Measurements from ENCODE around the gene FAM83C. TPM values are rescaled to one million over a fixed set of nuclear protein-coding genes. Genes with fewer than 3 reads are reported as not detected.

FAM83C gene
- total RNA-seq, 1 experiment from 2014 or later: not detected

GRCh38 chr20:35302421-35303335, 10.5 kb upstream of the FAM83C start:
- no TSS peak for BruUV-seq (replicated peaks)
- ChIA-PET CTCF (interaction anchor here (0.5 to 16.2 kb wide), 38 partner anchors 9 to 1442 kb away, joined by 3 to 374 read pairs (median 4); partner anchors contain the start of genes CEP250, EDEM2, EIF6 and FAM83C), POLR2A (interaction anchor here (0.7 to 13.4 kb wide), 12 partner anchors 13 to 169 kb away, joined by 3 to 468 read pairs (median 78); partner anchors contain the start of genes CEP250, EDEM2, EIF6 and GDF5)
- Mint-ChIP-seq H3K4me3 (ENCODE audit: unreplicated experiment) (no peak overlapping the region), H3K4me1 (ENCODE audit: insufficient read depth, unreplicated experiment) (peaks cover 59% of the 10 kb centered on the region), H3K9me3 (ENCODE audit: unreplicated experiment) (no peaks in the 10 kb centered on the region), H3K27me3 (ENCODE audit: insufficient read depth, unreplicated experiment) (no peaks in the 10 kb centered on the region), H3K36me3 (ENCODE audit: insufficient read depth, unreplicated experiment) (no peaks in the 10 kb centered on the region), H3K27ac (ENCODE audit: low read depth, unreplicated experiment) (peak overlapping the region; percentile 94)
- no peak for TF ChIP-seq CTCF (IDR thresholded peaks at IDR 0.05; ENCODE audit: unreplicated experiment)
- no peak for DNase-seq (ENCODE audit: unreplicated experiment)
- intact Hi-C loops (cut with micrococcal nuclease): loop anchor here (1.0 kb wide), 1 partner anchor 145 kb away; no protein-coding TSS in a partner anchor

GRCh38 chr20:35301426-35301825, 9.2 kb upstream of the FAM83C start:
- peaks cover 47% of the 10 kb centered on the region for H3K4me1 Mint-ChIP-seq (ENCODE audit: insufficient read depth, unreplicated experiment)

GRCh38 chr20:35300469-35301262, 8.4 kb upstream of the FAM83C start:
- no peak overlapping the region for H3K27ac Mint-ChIP-seq (ENCODE audit: low read depth, unreplicated experiment)
- no TSS peak for BruUV-seq (replicated peaks)
- no peak for TF ChIP-seq CTCF (IDR thresholded peaks at IDR 0.05; ENCODE audit: unreplicated experiment)
- no peak for DNase-seq (ENCODE audit: unreplicated experiment)
- intact Hi-C loops (cut with micrococcal nuclease): no loop called here
- no peaks in the 10 kb centered on the region for H3K27me3 Mint-ChIP-seq (ENCODE audit: insufficient read depth, unreplicated experiment)
- ChIA-PET CTCF (interaction anchor here (0.6 to 16.2 kb wide), 7 partner anchors 10 to 156 kb away, joined by 3 to 374 read pairs (median 3); partner anchors contain the start of gene GDF5), POLR2A (interaction anchor here (0.7 to 13.4 kb wide), 10 partner anchors 9 to 154 kb away, joined by 3 to 253 read pairs (median 5); partner anchors contain the start of genes EDEM2, EIF6, GDF5 and UQCC1)
- H3K9me3 Mint-ChIP-seq (ENCODE audit: unreplicated experiment): no peaks in the 10 kb centered on the region
- no peaks in the 10 kb centered on the region for H3K36me3 Mint-ChIP-seq (ENCODE audit: insufficient read depth, unreplicated experiment)
- no peak overlapping the region for H3K4me3 Mint-ChIP-seq (ENCODE audit: unreplicated experiment)
- H3K4me1 Mint-ChIP-seq (ENCODE audit: insufficient read depth, unreplicated experiment): peaks cover 39% of the 10 kb centered on the region

More at GRCh38 chr20:35301426-35301825, 9.2 kb upstream of the FAM83C start:
- BruUV-seq (replicated peaks): no TSS peak
- H3K36me3 Mint-ChIP-seq (ENCODE audit: insufficient read depth, unreplicated experiment): no peaks in the 10 kb centered on the region
- H3K4me3 Mint-ChIP-seq (ENCODE audit: unreplicated experiment): no peak overlapping the region
- no peak overlapping the region for H3K27ac Mint-ChIP-seq (ENCODE audit: low read depth, unreplicated experiment)
- ChIA-PET CTCF (interaction anchor here (0.5 to 16.2 kb wide), 8 partner anchors 13 to 152 kb away, joined by 3 to 374 read pairs (median 30); partner anchors contain the start of genes EIF6 and GDF5), POLR2A (interaction anchor here (0.6 to 13.4 kb wide), 14 partner anchors 8 to 154 kb away, joined by 3 to 468 read pairs (median 6); partner anchors contain the start of genes EDEM2, EIF6, GDF5 and MMP24OS)
- TF ChIP-seq CTCF (IDR thresholded peaks at IDR 0.05; ENCODE audit: unreplicated experiment): no peak
- intact Hi-C loops (cut with micrococcal nuclease): no loop called here
- no peak for DNase-seq (ENCODE audit: unreplicated experiment)
- no peaks in the 10 kb centered on the region for H3K9me3 Mint-ChIP-seq (ENCODE audit: unreplicated experiment)
- no peaks in the 10 kb centered on the region for H3K27me3 Mint-ChIP-seq (ENCODE audit: insufficient read depth, unreplicated experiment)
